Non-pigmented ciliary epithelial cell (primary cell): Measurements from ENCODE around the gene AK4.
"Not testable (repeated sequence)": the region's sequence is repeated elsewhere in the genome, so short reads cannot be mapped to it uniquely, and the experiment has no call there.

Experiments
- DNase-seq: peaks from one replicate; pipeline ENCODE4 v3.0.0-alpha.2; 2010; ENCODE audit warnings: low read depth

AK4 gene

DNA sequence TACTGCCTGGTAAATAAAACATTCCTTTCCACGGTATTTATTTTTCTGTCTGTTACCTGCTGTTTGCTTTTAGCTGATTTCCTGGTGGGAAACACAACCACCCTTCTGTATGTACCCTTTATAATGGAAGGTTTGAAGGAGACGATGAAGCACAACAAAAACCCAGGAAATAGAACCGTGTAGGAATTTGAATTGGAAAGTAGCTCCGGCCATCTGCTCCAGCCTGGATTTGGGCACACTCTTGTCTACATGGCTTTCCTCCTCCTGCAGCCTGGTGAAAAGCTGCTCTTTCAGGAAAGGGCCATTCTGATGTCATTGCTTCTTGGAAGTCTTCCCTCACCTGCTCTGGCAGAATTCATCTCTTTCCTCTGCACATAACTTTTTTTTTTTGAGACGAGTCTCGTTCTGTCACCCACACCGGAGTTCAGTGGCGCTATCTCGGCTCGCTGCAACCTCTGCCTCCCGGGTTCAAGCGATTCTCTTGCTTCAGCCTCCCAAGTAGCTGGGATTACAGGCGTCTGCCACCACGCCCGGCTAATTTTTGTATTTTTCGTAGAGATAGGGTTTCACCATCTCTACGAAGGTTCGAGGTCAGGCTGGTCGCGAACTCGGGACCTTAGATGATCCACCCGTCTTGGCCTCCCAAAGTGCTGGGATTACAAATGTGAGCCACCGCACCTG, 2.7 kb downstream of the AK4 start:
- DNase-seq = no peak

DNA sequence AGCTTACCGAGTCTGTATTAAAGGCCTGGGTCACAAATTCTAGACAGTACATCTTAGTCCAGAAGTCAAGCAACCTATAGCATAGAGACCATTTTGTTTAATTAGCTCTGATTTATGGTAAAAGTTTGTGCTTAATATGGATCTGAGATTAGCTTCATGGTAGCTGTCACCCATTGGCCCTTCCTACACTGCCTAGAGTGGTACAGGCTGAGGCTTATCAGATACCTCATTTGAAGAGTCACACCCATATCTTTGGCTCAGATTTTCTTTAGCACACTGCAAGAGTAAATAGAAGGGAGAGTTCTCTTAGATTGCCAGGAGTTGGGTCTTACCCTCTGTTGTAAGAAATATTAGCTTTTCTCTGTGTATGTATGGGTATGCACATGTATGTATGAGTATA, 3.6 kb downstream of the AK4 start:
- no peak for DNase-seq

DNA sequence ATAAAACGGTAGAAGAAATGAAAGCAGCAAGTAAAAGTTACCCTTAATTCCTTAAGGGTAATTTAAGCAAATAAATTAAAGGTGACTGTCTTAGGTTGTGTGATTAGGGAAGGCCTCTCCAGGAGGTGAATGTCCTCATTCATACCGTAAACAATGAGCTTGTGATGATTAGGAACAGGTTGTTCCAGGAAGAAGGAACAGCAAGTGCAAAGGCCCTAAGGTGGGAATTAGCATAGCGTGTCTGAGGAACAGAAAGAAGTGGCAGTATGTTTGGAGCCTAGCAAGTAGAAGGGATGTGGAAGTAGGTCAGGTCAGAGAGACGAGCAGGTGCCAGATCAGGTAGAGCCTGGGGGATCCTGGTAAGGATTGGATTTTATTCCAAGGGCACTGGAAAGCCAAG, 5.6 kb downstream of the AK4 start:
- DNase-seq = no peak

DNA sequence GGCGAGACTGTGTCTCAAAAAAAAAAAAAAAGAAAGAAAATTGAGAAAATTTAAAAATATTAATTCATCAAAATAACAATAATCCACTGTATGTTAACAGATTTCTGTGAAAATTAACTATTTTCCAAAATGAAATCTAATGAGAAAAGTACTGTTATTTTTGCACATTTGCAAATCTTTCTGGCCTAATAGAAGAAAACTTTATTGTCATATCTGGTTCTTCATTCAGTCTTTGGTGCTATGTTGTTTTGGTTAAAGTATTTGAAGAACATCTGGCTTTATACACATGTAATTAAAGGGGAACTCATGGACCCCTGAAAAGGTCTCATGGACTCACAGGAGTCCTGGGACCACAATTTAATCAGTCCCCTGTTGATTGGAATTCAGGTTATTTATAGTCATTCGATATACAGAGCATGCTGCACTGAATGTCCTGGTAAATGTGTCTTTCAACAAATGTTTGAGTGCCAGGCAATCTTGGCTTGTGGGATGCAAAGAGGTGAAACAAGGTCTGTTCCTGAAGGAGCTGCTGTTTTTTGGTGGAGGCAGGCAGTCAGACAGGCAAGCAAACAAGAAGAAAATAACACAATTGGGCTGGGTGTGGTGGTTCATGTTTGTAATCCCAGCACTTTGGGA, 9.0 kb downstream of the AK4 start:
- no peak for DNase-seq

DNA sequence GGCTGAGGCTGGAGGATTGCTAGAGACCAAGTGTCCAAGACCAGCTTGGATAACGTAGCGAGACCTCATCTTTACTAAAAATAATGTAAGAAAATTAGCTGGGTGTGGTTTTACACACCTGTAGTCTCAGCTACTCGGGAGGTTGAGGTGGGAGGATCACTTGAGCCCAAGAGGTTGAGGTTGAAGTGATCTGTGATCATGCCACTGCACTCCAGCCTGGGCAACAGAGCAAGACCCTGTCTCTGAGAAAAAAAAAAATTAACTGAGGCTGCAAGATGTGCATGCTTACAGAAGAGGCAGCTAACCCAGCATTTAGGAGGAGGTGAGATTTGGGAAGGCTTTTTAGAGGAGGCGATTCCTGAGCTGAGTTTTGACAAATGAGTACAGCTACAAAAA, 9.5 kb downstream of the AK4 start:
- DNase-seq = no peak

DNA sequence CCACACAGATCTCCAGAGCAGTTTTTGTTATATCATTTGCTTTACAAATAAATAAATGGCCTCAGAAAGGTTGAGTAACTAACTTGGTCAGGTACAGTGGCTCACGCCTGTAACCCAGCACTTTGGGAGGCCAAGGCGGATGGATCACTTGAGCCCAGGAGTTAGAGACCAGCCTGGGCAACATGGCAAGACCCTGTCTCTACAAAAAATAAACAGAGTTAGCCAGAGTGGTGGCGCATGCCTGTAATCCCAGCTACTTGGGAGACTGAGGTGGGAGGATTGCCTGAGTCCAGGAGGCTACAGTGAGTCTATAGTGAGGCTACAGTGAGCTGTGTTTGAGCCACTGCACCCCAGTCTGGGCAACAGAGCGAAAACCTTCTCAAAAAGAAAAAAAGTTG, 11.3 kb downstream of the AK4 start:
- not testable (repeated sequence) for DNase-seq

DNA sequence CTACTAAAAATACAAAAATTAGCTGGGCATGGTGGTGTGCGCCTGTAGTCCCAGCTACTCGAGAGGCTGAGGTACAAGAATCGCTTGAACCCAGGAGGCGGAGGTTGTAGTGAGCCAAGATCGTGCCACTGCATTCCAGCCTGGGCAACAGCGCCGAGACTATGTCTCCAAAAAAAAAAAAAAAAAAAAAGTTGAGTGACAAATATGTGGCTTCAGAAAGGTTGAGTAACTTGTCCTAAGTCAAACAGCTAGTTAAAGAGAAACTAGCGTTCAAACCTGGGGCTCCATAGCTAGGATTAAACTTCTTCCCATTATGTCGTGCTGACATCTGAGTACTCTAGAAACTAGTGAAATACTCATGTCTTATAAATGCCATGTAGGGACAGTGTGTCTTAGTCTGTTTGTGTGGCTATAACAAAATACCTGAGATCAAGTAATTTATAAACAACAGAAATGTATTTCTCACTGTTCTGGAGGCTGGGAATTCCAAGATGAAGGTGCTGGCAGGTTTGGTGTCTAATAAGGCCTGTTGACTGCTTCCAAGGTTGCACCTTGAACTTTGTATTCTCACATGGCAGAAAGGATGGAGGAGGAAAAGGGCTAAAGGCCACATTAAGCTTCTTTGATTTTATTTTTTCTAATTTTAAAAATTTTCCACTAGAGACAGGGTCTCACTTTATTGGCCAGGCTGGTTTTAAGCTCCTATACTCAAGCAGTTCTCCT, 12.0 kb downstream of the AK4 start:
- DNase-seq = no peak

DNA sequence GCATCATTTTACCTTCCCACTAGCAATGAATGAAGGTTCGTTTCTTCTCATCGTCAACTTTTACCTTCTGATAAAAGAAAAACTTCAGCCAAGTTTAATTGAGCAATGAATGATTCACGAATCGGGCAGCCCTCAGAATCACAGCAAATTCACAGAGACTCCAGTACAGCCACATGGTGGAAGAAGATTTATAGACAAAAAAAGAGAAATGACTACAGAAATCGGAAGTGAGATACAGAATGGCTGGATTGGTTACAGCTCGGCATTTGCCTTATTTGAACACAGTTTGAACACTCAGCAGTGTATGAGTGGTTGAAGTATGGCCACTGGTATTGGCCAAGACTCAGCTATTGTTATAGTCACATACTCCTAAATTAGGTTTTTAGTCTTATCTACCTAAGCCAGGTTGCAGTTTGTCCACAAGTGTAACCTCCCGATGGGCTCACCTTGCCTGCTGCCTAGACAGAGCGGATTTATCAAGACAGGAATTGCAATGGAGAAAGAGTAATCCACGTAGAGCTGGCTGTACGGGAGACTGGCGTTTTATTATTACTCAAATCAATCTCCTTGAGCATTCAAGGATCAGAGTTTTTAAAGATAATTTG, 15.3 kb downstream of the AK4 start:
- DNase-seq = no peak

DNA sequence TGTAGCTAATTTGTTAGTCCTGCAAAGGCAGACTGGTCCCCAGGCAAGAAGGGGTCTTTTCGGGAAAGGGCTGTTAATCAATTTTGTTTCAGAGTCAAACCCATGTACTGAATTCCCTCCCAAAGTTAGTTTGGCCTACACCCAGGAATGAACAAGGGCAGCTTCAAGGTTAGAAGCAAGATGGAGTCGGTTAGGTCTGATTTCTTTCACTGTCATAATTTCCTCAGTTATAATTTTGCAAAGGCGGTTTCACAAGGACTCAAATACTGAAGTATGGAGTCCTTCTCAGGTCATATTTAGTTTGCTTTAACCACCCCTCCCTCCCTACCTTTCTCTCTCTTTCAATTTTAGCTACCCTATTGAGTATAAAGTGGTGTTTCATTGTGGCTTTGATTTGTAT, 16.1 kb downstream of the AK4 start:
- not testable (repeated sequence) for DNase-seq

DNA sequence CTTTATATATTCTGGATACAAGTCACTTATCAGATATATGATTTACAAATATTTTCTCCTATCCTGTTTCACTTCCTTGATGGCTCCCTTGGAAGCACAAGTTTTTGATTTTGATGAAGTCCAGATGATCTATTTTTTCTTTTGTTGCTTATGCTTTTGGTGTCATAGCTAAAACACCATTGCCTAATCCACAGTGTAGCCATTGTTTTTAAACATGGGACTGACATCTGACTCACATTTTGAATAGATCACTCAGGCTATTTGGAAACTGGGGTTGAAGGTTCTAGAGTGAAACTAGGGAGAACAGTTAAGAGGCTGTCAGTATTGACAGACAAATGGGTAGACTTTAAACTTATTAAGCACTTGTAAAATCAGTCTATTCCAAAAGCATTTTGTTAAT, 16.6 kb downstream of the AK4 start:
- no peak for DNase-seq

DNA sequence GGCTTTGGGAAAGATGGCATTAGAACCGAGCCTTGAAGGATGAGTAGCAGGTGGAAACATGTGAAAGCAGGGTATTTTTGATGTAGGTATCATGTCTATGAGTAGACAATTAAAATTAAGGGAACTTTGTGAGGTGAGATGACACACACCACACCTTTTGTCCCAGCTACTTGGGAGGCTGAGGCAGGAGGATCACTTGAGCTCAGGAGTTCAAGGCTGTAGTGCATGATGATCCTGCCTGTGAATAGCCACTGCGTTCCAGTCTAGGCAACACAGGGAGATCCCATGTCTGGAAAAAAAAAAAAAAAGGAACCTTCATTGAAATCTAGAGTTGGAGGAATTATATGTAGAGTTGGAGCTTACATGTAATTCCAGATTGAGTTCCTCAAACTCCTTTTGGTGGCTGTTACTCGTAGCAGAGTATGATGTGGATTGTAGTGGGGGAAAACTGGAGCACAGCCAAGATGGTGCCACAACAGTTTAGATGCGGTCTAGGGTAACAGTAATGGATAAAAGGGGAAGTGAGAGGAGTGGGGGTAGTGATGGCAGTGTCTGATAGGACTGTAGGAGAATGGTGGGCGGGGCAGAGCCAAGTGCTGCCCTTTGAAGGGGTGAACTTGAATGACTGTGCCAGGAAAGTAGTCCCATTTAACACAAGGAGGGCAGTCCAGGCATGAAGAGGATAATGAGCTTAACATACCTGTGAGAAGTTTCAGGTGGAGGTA, 17.4 kb downstream of the AK4 start:
- no peak for DNase-seq

DNA sequence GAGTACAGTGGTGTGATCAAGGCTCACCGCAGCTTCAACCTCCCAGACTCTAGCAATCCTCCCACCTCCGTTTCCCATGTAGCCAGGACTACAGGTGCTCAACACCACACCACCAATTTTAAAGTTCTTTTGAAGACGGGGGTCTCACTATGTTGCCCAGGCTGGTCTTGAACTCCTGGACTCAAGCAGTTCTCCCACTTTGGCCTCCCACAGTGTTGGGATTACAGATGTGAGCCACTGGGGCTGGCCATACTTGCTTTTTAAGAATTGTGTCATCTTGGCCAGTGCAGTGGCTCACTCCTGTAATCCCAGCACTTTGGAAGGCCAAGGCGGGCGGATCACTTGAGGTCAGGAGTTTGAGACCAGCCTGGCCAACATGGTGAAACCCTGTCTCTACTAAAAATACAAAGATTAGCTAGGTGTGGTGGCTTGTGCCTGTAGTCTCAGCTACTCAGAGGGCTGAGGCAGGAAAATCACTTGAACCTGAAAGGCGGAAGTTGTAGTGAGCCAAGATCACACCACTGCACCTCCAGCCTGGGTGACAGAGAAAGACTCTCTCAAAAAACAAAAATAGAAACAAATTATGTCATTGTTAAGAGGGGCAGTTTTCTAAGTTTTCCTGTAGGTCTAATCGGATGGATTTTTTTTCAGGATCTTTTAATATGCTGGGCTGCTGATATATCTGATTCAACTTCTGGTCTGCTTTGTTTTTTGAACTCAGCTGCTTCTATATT, 18.7 kb downstream of the AK4 start:
- DNase-seq = no peak

DNA sequence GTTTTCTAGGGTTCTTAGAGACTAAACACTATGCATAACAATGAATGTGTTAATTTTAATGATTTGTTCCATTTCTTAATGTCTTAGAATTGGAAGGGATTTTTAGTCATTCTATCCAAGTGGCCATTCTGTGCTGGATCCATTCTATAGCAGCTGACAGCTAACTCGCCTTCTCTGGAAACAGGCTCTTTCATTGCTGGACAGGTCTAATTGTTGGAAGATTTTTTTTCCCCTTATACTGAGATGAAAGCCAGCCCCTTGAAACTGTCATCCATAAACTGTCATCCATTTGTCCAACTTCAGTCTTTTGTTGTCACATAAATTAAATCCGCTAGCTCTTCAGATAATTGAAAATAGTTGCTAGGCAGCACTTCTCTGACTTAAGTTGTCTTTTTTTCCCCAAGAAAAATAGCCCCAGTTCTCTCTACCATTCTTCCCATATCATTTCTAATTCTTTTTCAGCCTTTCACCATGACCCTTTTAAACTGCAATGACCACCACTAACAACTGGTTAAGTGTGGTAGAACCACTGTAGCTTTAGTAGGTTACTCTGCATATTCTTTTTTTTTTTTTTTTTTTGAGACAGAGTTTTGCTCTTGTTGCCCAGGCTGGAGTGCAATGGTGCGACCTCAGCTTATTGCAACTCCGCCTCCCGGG, 19.7 kb downstream of the AK4 start:
- DNase-seq = no peak

DNA sequence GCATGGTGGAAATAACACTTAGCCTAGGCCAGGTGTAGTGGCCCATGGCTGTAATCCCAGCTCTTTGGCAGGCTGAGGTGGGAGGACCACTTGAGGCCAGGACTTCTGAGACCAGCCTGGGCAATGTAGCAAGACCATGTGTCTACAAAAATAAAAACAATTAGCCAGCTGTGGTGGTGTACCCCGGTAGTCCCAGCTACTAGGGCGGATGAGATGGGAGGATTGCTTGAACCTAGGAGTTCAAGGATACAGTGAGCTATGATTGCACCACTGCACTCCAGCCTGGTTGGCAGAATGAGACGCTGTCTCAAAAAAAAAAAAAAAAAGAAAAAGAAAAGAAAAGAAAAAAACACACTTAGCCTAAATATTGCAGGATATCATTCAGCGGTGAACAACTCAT, 20.9 kb downstream of the AK4 start:
- no peak for DNase-seq

DNA sequence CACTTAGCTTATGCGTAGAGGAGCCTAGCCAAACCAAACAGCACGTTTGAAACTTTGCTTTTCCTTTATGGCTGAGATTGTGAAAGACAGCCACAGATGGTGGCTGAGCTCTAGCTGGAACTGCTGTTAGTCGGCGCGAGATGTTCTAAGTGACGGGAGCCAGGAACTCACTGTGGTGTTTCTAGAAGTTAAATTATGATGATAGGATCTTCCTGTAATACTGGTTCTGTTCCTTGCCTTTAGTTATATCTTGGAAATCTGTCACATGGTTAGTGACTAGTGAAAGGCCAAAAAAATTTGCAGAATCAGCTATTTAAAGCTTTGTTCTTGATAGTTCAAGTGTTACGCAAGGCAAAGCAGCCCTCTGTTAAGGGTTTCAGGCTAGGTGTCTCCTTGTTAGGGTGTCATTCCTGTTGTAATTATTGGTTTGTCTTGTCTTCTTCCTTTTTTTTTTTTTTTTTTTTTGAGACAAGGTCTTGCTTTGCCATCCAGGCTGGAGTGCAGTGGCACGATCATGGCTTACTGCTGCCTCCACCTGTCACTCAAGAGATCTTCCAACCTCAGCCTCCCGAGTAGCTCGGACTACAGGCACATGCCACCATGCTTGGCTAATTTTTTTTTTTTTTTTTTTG, 22.6 kb downstream of the AK4 start:
- DNase-seq = no peak

DNA sequence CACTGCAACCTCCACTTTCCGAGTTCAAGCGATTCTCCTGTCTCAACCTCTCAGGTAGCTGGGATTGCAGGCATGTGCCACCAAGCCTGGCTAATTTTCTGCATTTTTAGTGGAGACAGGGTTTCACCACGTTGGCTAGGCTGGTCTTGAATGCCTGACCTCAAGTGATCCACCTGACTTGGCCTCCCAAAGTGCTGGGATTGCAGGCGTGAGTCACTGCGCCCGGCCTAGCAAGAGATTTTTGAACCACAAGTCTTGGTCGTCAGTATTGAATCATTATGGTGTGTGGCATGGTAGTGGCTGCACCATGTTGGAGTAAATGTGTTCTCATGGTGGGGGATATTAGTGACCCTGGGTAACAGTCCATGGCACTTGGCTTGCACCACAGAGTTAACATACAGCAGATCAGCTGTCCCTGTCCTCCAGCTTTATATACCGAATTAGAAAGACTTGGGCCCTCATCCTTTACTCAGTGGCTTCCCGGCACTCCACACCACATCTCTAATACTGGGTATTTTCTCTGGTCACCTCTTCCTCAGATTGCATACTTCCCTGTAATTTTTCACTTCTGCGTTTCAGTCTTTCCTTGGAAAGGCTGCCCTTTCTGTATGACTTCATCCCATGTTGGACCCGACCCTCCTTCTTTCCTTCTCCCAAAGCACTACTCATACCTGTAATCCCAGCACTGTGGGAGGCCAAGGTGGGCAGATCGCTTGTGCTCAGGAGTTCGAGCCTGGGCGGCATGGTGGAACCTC, 25.1 kb downstream of the AK4 start:
- no peak for DNase-seq

DNA sequence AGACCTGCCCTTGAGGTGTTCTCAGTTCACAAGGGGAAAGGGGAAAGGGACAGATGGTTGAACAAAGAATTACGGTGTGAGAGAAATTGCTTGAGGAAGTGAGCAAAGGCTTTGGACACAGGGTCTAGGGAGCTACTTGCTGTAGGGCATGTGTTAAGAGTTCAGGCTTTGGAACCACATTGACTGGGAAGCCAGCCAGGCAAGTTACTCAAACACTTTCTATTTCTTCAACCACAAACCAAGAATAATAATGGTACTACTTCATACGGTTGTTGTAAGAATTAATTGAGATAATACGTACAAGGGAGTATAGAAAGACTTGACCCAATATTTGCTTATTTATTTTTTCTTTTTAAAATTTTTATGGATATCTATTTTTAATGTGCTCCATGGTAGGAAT, 26.6 kb downstream of the AK4 start:
- DNase-seq = peak; percentile 97

DNA sequence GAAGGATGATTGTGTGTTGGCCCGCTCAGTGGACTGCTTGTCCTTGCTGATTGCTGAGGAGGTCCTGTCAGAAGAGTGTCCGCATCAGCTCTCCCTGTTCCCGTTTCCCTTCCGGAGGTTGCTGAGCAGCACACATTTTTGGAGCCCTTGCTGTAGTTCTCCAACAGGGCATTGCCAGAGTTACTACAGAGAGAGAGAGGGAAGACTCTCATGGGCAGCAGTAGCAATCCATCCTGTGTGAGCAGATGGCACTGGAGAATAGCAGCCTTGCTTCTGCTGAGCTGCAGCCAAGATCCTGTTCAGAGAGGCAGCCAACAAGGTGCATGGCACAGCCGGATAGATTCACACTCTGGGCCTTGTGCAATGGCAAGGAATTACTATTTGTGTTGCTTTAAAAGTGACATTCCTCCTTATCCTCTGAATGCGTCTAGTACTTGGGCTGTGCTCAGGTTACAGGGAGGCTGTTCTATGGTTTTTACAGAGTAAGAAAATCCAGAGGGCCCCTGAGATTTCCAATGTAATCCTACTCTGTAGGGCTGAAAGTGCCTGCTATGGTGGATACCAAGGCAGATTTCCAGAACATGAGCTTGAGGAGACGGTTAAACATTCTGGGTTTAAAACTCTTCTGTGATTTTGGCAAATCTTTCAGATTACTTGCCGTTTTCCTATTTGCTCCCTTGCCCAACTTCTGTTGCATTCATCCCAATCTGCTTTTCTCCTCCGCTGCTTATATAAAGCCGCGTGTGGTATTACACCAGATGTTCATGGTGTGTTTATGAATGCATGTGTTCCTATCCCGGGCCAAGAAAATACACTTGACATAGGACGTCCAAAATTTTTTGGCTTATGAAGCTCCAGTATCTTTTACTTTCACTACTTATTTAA, 27.4 kb downstream of the AK4 start:
- no peak for DNase-seq

DNA sequence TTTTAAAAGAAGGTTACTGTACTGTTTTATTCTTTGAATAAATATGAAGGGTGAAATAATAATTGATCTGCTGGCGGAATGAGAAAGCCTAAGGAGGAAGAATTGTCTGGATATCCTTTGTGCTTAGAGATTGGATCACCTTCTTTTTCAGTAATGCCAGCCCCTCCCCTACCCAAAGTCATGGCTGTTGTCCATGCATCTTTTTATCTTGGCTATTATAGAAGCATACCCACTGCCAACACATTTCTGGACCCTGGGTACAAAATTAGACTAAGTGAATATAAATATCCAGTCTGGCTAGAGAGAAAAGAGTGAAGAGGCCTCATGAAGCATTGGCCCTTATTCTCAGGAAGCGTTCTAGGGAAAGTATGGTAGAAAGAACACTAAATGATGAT, 28.1 kb downstream of the AK4 start:
- DNase-seq = no peak
